ENCODE results near the gene USF3. TPM values are rescaled to one million over a fixed set of nuclear protein-coding genes. Genes with fewer than 3 reads are reported as not detected.

USF3 gene
- total and polyA plus RNA-seq, 9 of the 15 experiments (the other 6 are each of a cell fraction or from before 2014, with no cell fraction given), result 1.4 to 6.9 (median 3.1) TPM

DNA sequence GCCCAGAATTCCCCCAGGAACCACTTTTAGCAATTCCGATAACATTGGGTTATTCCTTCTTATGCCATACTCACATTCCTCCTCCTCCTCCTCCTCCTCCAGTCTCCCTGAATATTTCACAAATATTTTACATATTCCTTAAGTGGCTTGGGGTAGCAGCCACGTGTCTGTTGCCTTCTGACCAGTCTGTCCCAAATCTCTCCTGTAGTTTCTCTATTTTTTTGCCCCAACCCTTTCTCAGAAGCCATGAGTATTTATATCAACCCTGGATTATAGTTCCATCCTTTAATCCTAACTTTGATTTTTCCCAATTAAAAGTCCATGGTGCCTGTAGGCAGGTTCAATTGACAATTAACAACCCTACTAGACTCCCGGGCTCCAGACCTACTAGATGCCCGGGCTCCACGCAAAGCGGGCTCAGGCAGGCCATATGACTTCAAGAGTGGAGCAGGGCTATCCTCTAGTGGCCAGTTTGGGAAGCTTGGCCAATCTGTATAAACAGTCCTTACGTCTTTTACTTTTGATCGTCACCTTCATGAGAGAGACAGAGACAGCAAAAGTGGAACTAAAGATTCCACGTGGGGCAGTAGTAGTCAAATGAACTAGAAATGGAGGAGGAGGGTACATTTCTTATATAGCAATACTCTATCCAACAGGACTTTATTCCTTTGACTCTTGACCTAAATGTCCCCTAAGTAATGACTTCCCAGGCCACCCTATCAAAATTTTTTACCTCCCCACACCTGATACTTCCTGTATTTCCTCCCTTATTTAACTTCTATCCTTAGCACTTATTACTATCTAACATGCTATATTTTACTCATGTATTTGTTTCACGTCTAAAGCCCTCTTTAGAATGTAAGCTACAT lies 69.7 kb downstream of the USF3 start:
- Histone ChIP-seq H3K79me2 (ENCODE audit: control insufficient read depth, insufficient read depth, low read length) (no peaks in the 10 kb centered on the region), H3K9me3 (replicated peaks; ENCODE audit: control insufficient read depth, insufficient read depth, low read depth, low read length) (no peaks in the 10 kb centered on the region), H3K4me3 (no peak overlapping the region), H2AFZ (ENCODE audit: low read depth, low read length) (0 out of 2 replicates have a peak overlapping the region, but pooled peaks have one; percentile 33), H3K4me2 (ENCODE audit: insufficient read depth, low read length) (no peak overlapping the region), H3K36me3 (ENCODE audit: control insufficient read depth, insufficient read depth, low read length) (no peaks in the 10 kb centered on the region), H4K20me1 (replicated peaks; ENCODE audit: control insufficient read depth, insufficient read depth, low read length) (no peaks in the 10 kb centered on the region), H3K4me1 (replicated peaks in 1 of 2; ENCODE audit: control insufficient read depth in 2 of 2, insufficient read depth in 2 of 2, low read length in 2 of 2) (no peaks in the 10 kb centered on the region; a peak in 1 of 5 replicates), H3K27ac (ENCODE audit: extremely low read depth, low read depth, low read length) (no peak overlapping the region), H3K9me1 (ENCODE audit: control insufficient read depth, insufficient read depth, low read length) (no peaks in the 10 kb centered on the region), H3K27me3 (ENCODE audit: control insufficient read depth in 2 of 2, insufficient read depth in 2 of 2, low read length in 2 of 2) (peaks cover 5 to 32% of the 10 kb centered on the region in 2 experiments; a peak in 3 of 5 replicates), H3K9ac (ENCODE audit: insufficient read depth in 1 of 2, low read depth in 2 of 2, low read length in 2 of 2) (no peak overlapping the region)
- peak; percentile 95 for ATAC-seq
- in situ Hi-C loops (cut with MboI) (no loop called here), intact Hi-C loops (cut with micrococcal nuclease) (loop anchor here (1.0 to 10.0 kb wide), 4 partner anchors 121 to 572 kb away; partner anchors contain the start of genes ATP6V1A and NAA50)
- no TSS peak for BruUV-seq (replicated peaks)
- FAIRE-seq, result peak; percentile 32
- 2% methylated on average over 8 of the region's 10 CpGs for WGBS (ENCODE audit: insufficient coverage, low coverage, missing lambda C conversion rate)
- CTCF ChIA-PET (ENCODE audit: low intra/inter-chr PET ratio), result interaction anchor here (0.6 kb wide), 1 partner anchor 111 kb away, joined by 3 read pairs; no protein-coding TSS in a partner anchor
- POLR2A ChIA-PET, result no interaction called here
- DNase-seq (ENCODE audit: extremely low read depth in 1 of 4, low spot score in 3 of 4), result peak; percentile 36 to 61 (median 41)
- no peak for TF ChIP-seq NCOA1 (IDR thresholded peaks at IDR 0.05; ENCODE audit: low read depth)
- TF ChIP-seq, protein P1, sequence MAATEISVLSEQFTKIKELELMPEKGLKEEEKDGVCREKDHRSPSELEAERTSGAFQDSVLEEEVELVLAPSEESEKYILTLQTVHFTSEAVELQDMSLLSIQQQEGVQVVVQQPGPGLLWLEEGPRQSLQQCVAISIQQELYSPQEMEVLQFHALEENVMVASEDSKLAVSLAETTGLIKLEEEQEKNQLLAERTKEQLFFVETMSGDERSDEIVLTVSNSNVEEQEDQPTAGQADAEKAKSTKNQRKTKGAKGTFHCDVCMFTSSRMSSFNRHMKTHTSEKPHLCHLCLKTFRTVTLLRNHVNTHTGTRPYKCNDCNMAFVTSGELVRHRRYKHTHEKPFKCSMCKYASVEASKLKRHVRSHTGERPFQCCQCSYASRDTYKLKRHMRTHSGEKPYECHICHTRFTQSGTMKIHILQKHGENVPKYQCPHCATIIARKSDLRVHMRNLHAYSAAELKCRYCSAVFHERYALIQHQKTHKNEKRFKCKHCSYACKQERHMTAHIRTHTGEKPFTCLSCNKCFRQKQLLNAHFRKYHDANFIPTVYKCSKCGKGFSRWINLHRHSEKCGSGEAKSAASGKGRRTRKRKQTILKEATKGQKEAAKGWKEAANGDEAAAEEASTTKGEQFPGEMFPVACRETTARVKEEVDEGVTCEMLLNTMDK (IDR thresholded peaks at IDR 0.05; ENCODE audit: borderline replicate concordance, insufficient read depth, low read depth, low read length, poor library complexity, severe bottlenecking), result no peak
- TF ChIP-seq, protein P2, sequence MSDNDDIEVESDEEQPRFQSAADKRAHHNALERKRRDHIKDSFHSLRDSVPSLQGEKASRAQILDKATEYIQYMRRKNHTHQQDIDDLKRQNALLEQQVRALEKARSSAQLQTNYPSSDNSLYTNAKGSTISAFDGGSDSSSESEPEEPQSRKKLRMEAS (CRISPR knock-in tag; IDR thresholded peaks at IDR 0.05), result no peak
- no peak for TF ChIP-seq HDAC2 (IDR thresholded peaks at IDR 0.05)
- TF ChIP-seq HMG20B (CRISPR knock-in tag; IDR thresholded peaks at IDR 0.05), result no peak
- peak; percentile 41 for TF ChIP-seq HNRNPLL (IDR thresholded peaks at IDR 0.05; ENCODE audit: low read depth, low read length, poor library complexity, severe bottlenecking)
- no peak for TF ChIP-seq ILK (tag; IDR thresholded peaks at IDR 0.05; ENCODE audit: borderline replicate concordance, low read depth)
- no peak for TF ChIP-seq CREB1 (IDR thresholded peaks at IDR 0.05)
- TF ChIP-seq CREB1 (CRISPR knock-in tag; IDR thresholded peaks at IDR 0.05), result no peak
- TF ChIP-seq MYBL2 (IDR thresholded peaks at IDR 0.05; ENCODE audit: low read depth), result no peak
- no peak for TF ChIP-seq MYBL2 (CRISPR knock-in tag; IDR thresholded peaks at IDR 0.05; ENCODE audit: borderline replicate concordance)
- no peak for TF ChIP-seq GTF2E2 (tag; IDR thresholded peaks at IDR 0.05)
- TF ChIP-seq STAG1 (CRISPR knock-in tag; IDR thresholded peaks at IDR 0.05; ENCODE audit: borderline replicate concordance), result peak; percentile 39; the same call in 1 of the 2 replicates
- TF ChIP-seq, protein P3, sequence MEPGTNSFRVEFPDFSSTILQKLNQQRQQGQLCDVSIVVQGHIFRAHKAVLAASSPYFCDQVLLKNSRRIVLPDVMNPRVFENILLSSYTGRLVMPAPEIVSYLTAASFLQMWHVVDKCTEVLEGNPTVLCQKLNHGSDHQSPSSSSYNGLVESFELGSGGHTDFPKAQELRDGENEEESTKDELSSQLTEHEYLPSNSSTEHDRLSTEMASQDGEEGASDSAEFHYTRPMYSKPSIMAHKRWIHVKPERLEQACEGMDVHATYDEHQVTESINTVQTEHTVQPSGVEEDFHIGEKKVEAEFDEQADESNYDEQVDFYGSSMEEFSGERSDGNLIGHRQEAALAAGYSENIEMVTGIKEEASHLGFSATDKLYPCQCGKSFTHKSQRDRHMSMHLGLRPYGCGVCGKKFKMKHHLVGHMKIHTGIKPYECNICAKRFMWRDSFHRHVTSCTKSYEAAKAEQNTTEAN (CRISPR knock-in tag; IDR thresholded peaks at IDR 0.05), result no peak
- peak; percentile 66 to 73 for TF ChIP-seq RAD21 (CRISPR knock-in tag; conservative IDR thresholded peaks at IDR 0.05 in 1 of 2, IDR thresholded peaks at IDR 0.05 in 1 of 2)
